WTC11 (cell line): ENCODE data around the gene OR4Q2. TPM values are rescaled to one million over a fixed set of nuclear protein-coding genes. Genes with fewer than 3 reads are reported as not detected.
"Not testable (repeated sequence)": the region's sequence is repeated elsewhere in the genome, so short reads cannot be mapped to it uniquely, and the experiment has no call there.

ENCODE experiments used
- ATAC-seq: fragments of 200-7000 bp; cut with Tn5 transposase; 2 replicates; pipeline ENCODE4 v1.10.0; 2021; ENCODE audit warnings: mild to moderate bottlenecking, moderate library complexity
- Bru-seq: library from RNA; stranded (reverse); fragments of 400-500 nt; gene quantifications from one replicate; lab custom pipeline; 2021; lab: Mats Ljungman, UMichigan
- CTCF ChIA-PET: fragments of 300-600 bp; sonication (Branson Sonifier 250); formaldehyde crosslinking; loops from one replicate; lab custom pipeline; 2021; ENCODE audit warnings: antibody characterized with exemption; lab: Charles Lee
- POLR2A ChIA-PET: fragments of 350-600 bp; sonication (Branson Sonifier 250); formaldehyde crosslinking; loops from one replicate; lab custom pipeline; 2021; ENCODE audit warnings: antibody characterized with exemption; lab: Charles Lee
- DNase-seq: peaks from one replicate; pipeline ENCODE4 v3.0.0; 2021; ENCODE audit warnings: low spot score
- H3K27ac Mint-ChIP-seq: 2 replicates; pipeline ENCODE4 v1.8.0; 2021; ENCODE audit warnings: mixed read lengths
- H3K27me3 Mint-ChIP-seq: 2 replicates; pipeline ENCODE4 v1.8.0; 2021; ENCODE audit warnings: low read depth, mild to moderate bottlenecking, moderate library complexity, mixed read lengths
- H3K36me3 Mint-ChIP-seq: 2 replicates; pipeline ENCODE4 v1.8.0; 2021; ENCODE audit warnings: mixed read lengths
- H3K4me1 Mint-ChIP-seq: 2 replicates; pipeline ENCODE4 v1.8.0; 2022; ENCODE audit warnings: mixed read lengths
- H3K4me3 Mint-ChIP-seq: 2 replicates; pipeline ENCODE4 v1.8.0; 2021; ENCODE audit warnings: mild to moderate bottlenecking, moderate library complexity, mixed read lengths
- H3K9me3 Mint-ChIP-seq: 2 replicates; pipeline ENCODE4 v1.8.0; 2021; ENCODE audit warnings: mixed read lengths
- CREB1 ChIP-seq: sonication (generic); formaldehyde crosslinking; IDR thresholded peaks from 2 replicates; pipeline ENCODE4 v1.8.0; 2023; ENCODE audit warnings: mild to moderate bottlenecking, missing genetic modification reagents
- FOXJ3 ChIP-seq: sonication (generic); formaldehyde crosslinking; IDR thresholded peaks from 2 replicates; pipeline ENCODE4 v1.9.0; 2021; ENCODE audit warnings: missing genetic modification reagents, mild to moderate bottlenecking, borderline replicate concordance
- GABPB1 ChIP-seq: sonication (generic); formaldehyde crosslinking; IDR thresholded peaks from 2 replicates; pipeline ENCODE4 v1.8.1; 2023; ENCODE audit warnings: mild to moderate bottlenecking, missing genetic modification reagents
- GTF2I ChIP-seq: fragments of 250-450 bp; sonication (Bioruptor Pico); conservative IDR thresholded peaks from 2 replicates; pipeline ENCODE4 v1.4.0; 2021; ENCODE audit warnings: mild to moderate bottlenecking
- MYBL2 ChIP-seq: sonication (generic); formaldehyde crosslinking; IDR thresholded peaks from 2 replicates; pipeline ENCODE4 v1.8.1; 2023; ENCODE audit warnings: mild to moderate bottlenecking, moderate library complexity, missing genetic modification reagents
- NFATC4 ChIP-seq: fragments of 250-450 bp; sonication (Bioruptor Pico); IDR thresholded peaks from 2 replicates; pipeline ENCODE4 v1.9.0; 2021; ENCODE audit warnings: mild to moderate bottlenecking
- NFE2L1 ChIP-seq: sonication (generic); formaldehyde crosslinking; IDR thresholded peaks from 2 replicates; pipeline ENCODE4 v1.8.1; 2023; ENCODE audit warnings: missing genetic modification reagents
- SMAD4 ChIP-seq: sonication (generic); formaldehyde crosslinking; IDR thresholded peaks from 2 replicates; pipeline ENCODE4 v1.8.0; 2022; ENCODE audit warnings: mild to moderate bottlenecking, missing genetic modification reagents
- TCF7 ChIP-seq: sonication (generic); formaldehyde crosslinking; IDR thresholded peaks from 2 replicates; pipeline ENCODE4 v1.8.0; 2022; ENCODE audit warnings: mild to moderate bottlenecking, low read depth, missing genetic modification reagents, moderate library complexity
- TEAD4 ChIP-seq: sonication (generic); formaldehyde crosslinking; IDR thresholded peaks from 2 replicates; pipeline ENCODE4 v1.8.0; 2022; ENCODE audit warnings: mild to moderate bottlenecking, missing genetic modification reagents
- ZNF263 ChIP-seq: sonication (generic); formaldehyde crosslinking; IDR thresholded peaks from 2 replicates; pipeline ENCODE4 v1.8.1; 2022; ENCODE audit warnings: low read depth, mild to moderate bottlenecking, moderate library complexity, missing genetic modification reagents
- ZNF423 ChIP-seq: fragments of 250-450 bp; sonication (Bioruptor Pico); IDR thresholded peaks from 2 replicates; pipeline ENCODE4 v2.1.2; 2022; ENCODE audit warnings: mild to moderate bottlenecking, moderate library complexity
- long read RNA-seq, 3 experiments: library from RNA in 1 of 3; library from capped mRNA in 1 of 3; library from polyadenylated mRNA in 1 of 3; unstranded in 2 of 3; stranded (forward) in 1 of 3; transcript quantifications; one replicate each; pipeline ENCODE4 v2.0.0, GENCODE V29; 2021
- total RNA-seq: library from RNA; stranded (reverse); gene quantifications from 3 replicates; pipeline ENCODE4 v1.2.3, GENCODE V29; 2021
- TF ChIP-seq, protein P1 (sequence below): sonication (generic); formaldehyde crosslinking; IDR thresholded peaks from 2 replicates; pipeline ENCODE4 v1.8.0; 2022; ENCODE audit warnings: missing genetic modification reagents
- TF ChIP-seq, protein P2 (sequence below): fragments of 250-450 bp; sonication (Bioruptor Pico); conservative IDR thresholded peaks from 2 replicates; pipeline ENCODE4 v1.9.0; 2021; ENCODE audit warnings: mild to moderate bottlenecking
- TF ChIP-seq, protein P3 (sequence below): sonication (generic); formaldehyde crosslinking; IDR thresholded peaks from 2 replicates; pipeline ENCODE4 v1.8.0; 2022; ENCODE audit warnings: mild to moderate bottlenecking, missing genetic modification reagents
- TF ChIP-seq, protein P4 (sequence below): sonication (generic); formaldehyde crosslinking; IDR thresholded peaks from 2 replicates; pipeline ENCODE4 v1.8.1; 2023; ENCODE audit warnings: mild to moderate bottlenecking, missing genetic modification reagents
- TF ChIP-seq, protein P5 (sequence below): sonication (generic); formaldehyde crosslinking; IDR thresholded peaks from 2 replicates; pipeline ENCODE4 v1.8.1; 2023; ENCODE audit warnings: mild to moderate bottlenecking, moderate library complexity, missing genetic modification reagents
- TF ChIP-seq, protein P6 (sequence below): fragments of 250-450 bp; sonication (Bioruptor Pico); IDR thresholded peaks from 2 replicates; pipeline ENCODE4 v2.1.2; 2022; ENCODE audit warnings: mild to moderate bottlenecking, moderate library complexity

Gene OR4Q2
- total RNA-seq (not detected in 3 replicates), Bru-seq, nascent RNA (not detected)
- long read RNA-seq, experiment 1 = 0 reads
- long read RNA-seq, experiment 2 = 0 reads
- long read RNA-seq, experiment 3 = 0 reads

DNA sequence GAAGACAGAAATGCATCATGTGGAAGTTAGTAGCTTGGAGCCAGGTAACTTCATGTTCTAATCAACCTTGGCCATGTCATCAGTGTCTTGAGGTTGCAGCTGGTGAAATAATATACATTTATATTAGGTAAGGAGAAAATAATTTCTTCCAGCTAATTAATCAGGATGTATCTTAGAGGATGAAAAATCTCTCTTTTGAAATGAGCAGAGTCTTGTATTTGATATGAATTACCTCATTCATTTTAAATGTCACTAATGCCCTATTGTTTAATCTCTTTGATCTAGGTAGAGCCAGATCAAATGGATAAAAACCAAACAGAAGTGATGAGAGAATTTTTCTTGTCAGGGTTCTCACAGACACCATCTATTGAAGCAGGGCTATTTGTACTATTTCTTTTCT, at the start of gene OR4Q2:
TSS of gene OR4Q2 (plus strand) at position 301 of the 400 bp plus-strand sequence.
- Mint-ChIP-seq H3K4me3 (no peak within 1 kb of the TSS), H3K9me3 (peaks cover 68% of the 10 kb centered on the region)
- ATAC-seq = no peak
- no peak for DNase-seq
- TF ChIP-seq, protein P1, sequence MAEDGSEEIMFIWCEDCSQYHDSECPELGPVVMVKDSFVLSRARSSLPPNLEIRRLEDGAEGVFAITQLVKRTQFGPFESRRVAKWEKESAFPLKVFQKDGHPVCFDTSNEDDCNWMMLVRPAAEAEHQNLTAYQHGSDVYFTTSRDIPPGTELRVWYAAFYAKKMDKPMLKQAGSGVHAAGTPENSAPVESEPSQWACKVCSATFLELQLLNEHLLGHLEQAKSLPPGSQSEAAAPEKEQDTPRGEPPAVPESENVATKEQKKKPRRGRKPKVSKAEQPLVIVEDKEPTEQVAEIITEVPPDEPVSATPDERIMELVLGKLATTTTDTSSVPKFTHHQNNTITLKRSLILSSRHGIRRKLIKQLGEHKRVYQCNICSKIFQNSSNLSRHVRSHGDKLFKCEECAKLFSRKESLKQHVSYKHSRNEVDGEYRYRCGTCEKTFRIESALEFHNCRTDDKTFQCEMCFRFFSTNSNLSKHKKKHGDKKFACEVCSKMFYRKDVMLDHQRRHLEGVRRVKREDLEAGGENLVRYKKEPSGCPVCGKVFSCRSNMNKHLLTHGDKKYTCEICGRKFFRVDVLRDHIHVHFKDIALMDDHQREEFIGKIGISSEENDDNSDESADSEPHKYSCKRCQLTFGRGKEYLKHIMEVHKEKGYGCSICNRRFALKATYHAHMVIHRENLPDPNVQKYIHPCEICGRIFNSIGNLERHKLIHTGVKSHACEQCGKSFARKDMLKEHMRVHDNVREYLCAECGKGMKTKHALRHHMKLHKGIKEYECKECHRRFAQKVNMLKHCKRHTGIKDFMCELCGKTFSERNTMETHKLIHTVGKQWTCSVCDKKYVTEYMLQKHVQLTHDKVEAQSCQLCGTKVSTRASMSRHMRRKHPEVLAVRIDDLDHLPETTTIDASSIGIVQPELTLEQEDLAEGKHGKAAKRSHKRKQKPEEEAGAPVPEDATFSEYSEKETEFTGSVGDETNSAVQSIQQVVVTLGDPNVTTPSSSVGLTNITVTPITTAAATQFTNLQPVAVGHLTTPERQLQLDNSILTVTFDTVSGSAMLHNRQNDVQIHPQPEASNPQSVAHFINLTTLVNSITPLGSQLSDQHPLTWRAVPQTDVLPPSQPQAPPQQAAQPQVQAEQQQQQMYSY (CRISPR knock-in tag) = no peak
- TF ChIP-seq SMAD4 (no peak), MYBL2 (CRISPR knock-in tag) (no peak), CREB1 (CRISPR knock-in tag) (no peak), NFE2L1 (CRISPR knock-in tag) (no peak), GABPB1 (CRISPR knock-in tag) (no peak), TCF7 (no peak), GTF2I (CRISPR knock-in tag) (no peak), ZNF263 (CRISPR knock-in tag) (no peak), FOXJ3 (CRISPR knock-in tag) (no peak), TEAD4 (CRISPR knock-in tag) (no peak), ZNF423 (no peak), NFATC4 (no peak)
- TF ChIP-seq, protein P2, sequence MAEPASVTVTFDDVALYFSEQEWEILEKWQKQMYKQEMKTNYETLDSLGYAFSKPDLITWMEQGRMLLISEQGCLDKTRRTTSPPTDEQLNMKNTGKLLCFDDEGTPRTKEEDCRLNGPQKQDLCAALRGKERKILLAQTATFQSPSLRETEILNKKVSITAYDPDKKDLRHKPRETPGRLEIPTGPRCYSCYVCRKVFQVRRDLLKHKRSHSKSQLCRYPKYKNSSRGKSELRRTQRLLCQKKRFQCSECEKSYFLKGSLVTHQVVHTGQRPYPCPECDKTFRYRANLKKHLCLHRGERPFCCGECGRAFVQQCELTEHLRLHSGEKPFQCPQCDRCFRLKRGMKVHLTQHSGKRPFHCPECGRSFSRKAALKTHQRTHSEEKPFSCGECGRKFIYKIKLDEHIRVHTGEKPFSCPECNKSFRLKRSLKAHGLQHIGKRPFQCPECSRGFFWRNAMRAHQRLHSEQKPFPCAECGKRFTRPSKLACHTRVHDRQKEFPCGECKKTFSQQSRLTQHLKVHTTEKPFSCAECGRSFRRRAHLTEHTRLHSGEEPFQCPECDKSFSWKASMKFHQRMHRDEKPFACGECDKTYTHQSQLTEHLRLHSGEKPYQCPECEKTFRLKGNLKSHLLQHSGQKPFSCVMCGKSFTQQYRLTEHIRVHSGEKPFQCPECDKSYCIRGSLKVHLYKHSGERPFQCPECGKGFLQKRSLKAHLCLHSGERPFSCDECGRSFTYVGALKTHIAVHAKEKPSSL (CRISPR knock-in tag) = no peak
- TF ChIP-seq, protein P3, sequence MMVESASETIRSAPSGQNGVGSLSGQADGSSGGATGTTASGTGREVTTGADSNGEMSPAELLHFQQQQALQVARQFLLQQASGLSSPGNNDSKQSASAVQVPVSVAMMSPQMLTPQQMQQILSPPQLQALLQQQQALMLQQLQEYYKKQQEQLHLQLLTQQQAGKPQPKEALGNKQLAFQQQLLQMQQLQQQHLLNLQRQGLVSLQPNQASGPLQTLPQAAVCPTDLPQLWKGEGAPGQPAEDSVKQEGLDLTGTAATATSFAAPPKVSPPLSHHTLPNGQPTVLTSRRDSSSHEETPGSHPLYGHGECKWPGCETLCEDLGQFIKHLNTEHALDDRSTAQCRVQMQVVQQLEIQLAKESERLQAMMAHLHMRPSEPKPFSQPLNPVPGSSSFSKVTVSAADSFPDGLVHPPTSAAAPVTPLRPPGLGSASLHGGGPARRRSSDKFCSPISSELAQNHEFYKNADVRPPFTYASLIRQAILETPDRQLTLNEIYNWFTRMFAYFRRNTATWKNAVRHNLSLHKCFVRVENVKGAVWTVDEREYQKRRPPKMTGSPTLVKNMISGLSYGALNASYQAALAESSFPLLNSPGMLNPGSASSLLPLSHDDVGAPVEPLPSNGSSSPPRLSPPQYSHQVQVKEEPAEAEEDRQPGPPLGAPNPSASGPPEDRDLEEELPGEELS (CRISPR knock-in tag) = no peak
- TF ChIP-seq, protein P4, sequence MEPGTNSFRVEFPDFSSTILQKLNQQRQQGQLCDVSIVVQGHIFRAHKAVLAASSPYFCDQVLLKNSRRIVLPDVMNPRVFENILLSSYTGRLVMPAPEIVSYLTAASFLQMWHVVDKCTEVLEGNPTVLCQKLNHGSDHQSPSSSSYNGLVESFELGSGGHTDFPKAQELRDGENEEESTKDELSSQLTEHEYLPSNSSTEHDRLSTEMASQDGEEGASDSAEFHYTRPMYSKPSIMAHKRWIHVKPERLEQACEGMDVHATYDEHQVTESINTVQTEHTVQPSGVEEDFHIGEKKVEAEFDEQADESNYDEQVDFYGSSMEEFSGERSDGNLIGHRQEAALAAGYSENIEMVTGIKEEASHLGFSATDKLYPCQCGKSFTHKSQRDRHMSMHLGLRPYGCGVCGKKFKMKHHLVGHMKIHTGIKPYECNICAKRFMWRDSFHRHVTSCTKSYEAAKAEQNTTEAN (CRISPR knock-in tag) = no peak
- TF ChIP-seq, protein P5, sequence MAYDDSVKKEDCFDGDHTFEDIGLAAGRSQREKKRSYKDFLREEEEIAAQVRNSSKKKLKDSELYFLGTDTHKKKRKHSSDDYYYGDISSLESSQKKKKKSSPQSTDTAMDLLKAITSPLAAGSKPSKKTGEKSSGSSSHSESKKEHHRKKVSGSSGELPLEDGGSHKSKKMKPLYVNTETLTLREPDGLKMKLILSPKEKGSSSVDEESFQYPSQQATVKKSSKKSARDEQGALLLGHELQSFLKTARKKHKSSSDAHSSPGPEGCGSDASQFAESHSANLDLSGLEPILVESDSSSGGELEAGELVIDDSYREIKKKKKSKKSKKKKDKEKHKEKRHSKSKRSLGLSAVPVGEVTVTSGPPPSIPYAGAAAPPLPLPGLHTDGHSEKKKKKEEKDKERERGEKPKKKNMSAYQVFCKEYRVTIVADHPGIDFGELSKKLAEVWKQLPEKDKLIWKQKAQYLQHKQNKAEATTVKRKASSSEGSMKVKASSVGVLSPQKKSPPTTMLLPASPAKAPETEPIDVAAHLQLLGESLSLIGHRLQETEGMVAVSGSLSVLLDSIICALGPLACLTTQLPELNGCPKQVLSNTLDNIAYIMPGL (CRISPR knock-in tag) = no peak
- TF ChIP-seq, protein P6, sequence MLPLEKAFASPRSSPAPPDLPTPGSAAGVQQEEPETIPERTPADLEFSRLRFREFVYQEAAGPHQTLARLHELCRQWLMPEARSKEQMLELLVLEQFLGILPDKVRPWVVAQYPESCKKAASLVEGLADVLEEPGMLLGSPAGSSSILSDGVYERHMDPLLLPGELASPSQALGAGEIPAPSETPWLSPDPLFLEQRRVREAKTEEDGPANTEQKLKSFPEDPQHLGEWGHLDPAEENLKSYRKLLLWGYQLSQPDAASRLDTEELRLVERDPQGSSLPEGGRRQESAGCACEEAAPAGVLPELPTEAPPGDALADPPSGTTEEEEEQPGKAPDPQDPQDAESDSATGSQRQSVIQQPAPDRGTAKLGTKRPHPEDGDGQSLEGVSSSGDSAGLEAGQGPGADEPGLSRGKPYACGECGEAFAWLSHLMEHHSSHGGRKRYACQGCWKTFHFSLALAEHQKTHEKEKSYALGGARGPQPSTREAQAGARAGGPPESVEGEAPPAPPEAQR (CRISPR knock-in tag) = no peak
- TF ChIP-seq, all 79 proteins: peak for 0
- CTCF ChIA-PET = no interaction called here
- POLR2A ChIA-PET = no interaction called here
- no peak within 1 kb of the TSS for H3K27ac Mint-ChIP-seq
- no peaks in the 10 kb centered on the region for H3K4me1 Mint-ChIP-seq
- peaks cover 35% of the 10 kb centered on the region for H3K36me3 Mint-ChIP-seq
- H3K27me3 Mint-ChIP-seq = peaks cover 10% of the 10 kb centered on the region

DNA sequence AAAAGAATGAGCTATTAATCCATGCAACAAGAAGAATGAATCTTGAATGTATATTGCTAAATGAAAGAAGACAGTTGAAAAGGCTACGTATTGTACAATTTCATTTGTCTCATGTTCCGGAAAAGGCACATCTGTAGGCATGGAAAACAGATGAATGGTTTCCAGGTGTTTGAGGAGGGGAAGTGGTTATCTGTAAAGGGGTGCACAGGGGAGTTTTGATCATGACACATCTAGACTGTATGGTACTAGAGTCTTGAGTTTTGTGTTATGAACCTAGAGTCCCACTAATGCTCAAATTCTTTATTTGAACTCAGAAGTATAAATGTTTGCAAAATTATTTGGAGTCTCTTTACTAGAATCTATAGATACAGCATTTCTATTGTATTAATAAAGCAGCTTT, 32.2 kb upstream of the OR4Q2 start:
- H3K27me3 Mint-ChIP-seq, H3K4me1 Mint-ChIP-seq, DNase-seq, H3K27ac Mint-ChIP-seq, POLR2A ChIA-PET, H3K4me3 Mint-ChIP-seq, ATAC-seq, CTCF ChIA-PET: not testable (repeated sequence)
- H3K9me3 Mint-ChIP-seq = peaks cover 71% of the 10 kb centered on the region
- H3K36me3 Mint-ChIP-seq = peaks cover 41% of the 10 kb centered on the region
